GM20000 (cell line): ENCODE data around the gene CHST11.

Source experiments
- DNase-seq: peaks from one replicate; pipeline ENCODE4 v3.0.0; 2012; ENCODE audit warnings: low spot score
- TF ChIP-seq, protein P1 (sequence below): IDR thresholded peaks from 2 replicates; pipeline ENCODE4 v1.5.1; 2012; ENCODE audit warnings: mild to moderate bottlenecking, control low read depth; ENCODE audit errors: extremely low read depth, missing control alignments

The CHST11 gene

DNA sequence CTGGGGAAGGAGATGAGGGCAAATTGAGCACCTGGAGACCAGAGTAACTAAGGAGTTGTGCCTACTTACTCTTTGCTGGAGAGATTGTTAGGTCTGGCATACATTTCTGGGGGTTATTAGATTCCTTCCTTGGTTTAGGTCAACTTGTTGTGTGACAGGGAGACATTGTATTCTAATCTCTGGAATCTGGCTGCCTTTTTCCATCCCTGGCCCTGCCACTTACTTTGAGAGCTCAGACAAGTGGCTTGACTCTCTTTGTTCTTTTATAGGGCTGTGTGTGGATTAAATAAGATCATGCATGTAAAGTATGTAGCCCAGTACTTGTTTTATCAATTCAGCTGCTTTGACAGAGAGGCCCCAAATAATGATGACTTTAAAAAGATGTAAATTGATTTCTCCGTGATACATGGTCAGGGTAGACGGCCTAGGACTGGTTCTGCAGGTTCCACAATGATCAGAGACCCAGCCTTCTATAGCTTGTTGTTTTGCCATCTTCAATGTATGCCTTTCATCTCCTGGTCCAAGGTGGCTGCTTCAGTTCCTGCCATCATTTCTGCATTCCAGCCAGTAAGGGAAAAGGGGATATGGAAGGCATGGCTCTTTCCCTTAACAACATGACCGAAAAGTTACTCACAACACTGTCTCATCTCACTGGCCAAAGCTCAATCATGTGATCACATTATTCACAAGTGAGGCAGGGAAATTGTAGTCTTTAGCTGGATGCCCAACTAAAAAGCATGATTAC, 72.6 kb downstream of the CHST11 start:
- TF ChIP-seq, protein P1, sequence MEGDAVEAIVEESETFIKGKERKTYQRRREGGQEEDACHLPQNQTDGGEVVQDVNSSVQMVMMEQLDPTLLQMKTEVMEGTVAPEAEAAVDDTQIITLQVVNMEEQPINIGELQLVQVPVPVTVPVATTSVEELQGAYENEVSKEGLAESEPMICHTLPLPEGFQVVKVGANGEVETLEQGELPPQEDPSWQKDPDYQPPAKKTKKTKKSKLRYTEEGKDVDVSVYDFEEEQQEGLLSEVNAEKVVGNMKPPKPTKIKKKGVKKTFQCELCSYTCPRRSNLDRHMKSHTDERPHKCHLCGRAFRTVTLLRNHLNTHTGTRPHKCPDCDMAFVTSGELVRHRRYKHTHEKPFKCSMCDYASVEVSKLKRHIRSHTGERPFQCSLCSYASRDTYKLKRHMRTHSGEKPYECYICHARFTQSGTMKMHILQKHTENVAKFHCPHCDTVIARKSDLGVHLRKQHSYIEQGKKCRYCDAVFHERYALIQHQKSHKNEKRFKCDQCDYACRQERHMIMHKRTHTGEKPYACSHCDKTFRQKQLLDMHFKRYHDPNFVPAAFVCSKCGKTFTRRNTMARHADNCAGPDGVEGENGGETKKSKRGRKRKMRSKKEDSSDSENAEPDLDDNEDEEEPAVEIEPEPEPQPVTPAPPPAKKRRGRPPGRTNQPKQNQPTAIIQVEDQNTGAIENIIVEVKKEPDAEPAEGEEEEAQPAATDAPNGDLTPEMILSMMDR, result no peak
- no peak for DNase-seq

DNA sequence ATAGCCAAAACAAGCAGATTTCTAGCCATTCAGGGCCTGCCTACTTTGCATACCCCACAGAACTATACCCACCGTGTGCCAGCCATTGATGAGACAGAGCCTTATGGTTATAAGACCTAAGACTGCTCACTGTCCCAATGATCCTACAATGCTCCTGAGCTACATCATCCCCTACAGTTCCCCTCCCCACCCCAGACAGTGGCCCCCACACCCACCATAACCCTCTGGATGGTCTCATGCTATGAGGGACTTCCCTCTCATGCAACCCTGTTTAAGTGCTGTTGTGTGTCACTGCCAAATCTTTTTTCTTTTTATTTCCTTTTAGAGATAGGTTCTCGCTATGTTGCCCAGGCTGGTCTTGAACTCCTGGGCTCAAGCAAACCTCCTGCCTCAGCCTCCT, 75.9 kb downstream of the CHST11 start:
- TF ChIP-seq, protein P1, result no peak

DNA sequence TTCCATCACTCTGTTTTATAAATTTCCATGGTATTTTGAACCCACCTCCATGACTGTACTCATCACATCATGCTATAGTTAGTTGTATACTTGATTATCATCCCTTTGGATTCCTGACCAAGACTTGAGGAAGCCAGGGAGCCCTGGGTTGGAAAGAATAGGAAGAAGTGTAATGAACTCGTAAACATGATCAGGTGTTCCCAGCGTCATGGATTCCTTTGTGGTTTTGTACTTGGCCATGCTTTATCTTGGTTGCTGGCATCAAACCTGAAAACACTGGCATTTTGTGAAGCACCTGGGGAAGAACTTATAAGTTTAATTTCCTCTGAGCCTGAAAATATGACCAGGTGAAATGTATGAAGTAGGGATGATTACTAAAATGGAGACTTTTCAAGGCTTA, 76.4 kb downstream of the CHST11 start:
- TF ChIP-seq, protein P1, result no peak

More for the DNA sequence above, 75.9 kb downstream of the CHST11 start:
- DNase-seq, result no peak

DNA sequence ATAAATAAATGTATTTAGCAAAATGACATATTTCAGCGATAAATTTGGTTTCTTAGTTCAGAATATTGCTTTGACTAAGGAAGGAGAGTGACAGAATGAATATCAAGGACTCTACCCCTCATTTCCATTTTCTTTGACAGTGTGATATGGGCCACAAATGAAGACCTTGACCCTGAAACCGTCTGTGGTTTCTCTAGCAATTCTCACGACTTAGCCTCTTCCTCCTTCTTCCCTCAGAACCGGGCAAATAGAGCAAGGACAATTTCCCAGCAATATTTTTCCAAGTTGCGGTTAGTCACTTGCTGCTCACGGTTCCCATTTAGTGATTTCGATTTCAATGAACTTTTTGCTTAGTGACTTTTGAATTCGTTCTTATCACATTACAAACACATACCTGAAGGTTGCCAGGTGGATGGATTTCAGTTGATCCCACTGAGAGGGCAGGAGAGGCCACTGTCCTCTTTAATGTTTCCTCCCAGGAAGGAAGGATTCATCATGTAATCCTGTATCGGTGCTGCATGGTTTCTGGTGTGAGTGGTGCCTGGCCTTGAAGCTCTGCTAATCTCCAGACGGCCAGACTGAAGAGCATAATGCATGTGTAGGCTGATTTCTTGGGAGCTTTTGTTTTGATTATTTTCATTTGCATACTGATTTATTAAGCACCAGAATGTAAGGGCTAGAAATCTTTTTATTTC, 77.6 kb downstream of the CHST11 start:
- no peak for DNase-seq
- TF ChIP-seq, protein P1, result no peak

More for the DNA sequence above, 76.4 kb downstream of the CHST11 start:
- DNase-seq, result no peak

DNA sequence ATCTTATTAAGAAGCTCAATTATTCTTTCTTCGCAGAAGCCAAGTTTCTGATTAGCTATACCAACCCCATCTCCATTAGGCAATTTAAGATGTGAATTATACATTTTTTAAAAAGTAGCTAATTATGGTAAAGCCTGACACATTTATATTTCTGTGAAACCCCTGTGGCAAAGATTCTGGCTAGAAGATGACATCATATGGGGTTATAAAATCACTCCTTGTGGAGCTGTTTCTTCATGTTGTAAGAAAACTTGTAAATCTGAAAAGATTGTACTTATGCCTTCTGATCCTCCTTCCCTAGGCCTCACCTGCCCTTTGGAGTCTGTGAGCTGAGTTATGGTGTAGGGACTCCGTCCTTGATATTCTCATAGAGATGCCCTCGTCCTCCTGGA, 78.1 kb downstream of the CHST11 start:
- TF ChIP-seq, protein P1, result no peak
- no peak for DNase-seq

DNA sequence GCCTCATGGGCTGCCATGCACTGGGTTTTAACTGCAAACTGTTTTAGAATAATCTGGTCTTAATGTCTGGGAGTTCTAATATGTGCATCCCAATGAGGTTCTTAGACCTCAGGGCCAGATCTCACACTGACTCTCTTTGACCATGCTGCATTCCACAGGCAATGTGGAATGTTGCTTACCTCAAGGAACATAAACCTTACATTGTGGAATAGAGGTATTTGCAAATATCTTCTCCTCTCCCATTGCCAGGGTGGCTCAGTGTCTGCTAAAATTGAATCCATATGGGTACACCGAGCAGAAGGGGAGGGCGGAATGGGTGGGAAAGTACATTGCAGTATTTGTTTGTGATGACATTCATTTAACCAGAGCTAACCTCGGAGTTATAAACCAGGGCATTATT, 78.6 kb downstream of the CHST11 start:
- DNase-seq, result no peak
- TF ChIP-seq, protein P1, result no peak

DNA sequence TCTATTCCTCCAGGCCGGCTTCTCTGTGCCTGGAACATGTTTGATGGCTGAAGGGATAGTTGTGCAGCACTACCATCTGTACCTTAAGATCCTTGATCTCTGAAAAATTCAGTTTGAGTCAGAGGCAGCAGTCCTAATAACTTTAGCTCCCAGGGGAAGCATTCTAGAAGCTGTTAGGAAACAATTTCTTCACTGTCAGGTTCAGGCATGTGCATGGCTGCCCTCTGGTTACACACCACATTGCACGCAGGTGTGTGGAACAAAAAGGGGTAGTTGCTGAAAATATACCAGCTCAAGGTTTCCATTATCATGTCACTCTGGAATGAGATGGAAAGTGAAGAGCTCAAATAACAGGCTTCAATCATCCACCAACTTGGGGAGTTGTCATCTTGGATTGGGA, 80.1 kb downstream of the CHST11 start:
- no peak for DNase-seq
- TF ChIP-seq, protein P1, result no peak
